ENCODE data around the gene SSX2IP. TPM values are rescaled to one million over a fixed set of nuclear protein-coding genes. Genes with fewer than 3 reads are reported as not detected.

The SSX2IP gene
- total RNA-seq, 2 experiments from 2014 or later, result 15.5 to 16.0 TPM

- DNase-seq, result no peak
- H3K9me3 Mint-ChIP-seq (ENCODE audit: insufficient read depth), result no peaks in the 10 kb centered on the region
- no peak overlapping the region for H3K27ac Mint-ChIP-seq
- H3K4me3 Mint-ChIP-seq, result no peak overlapping the region
- no peaks in the 10 kb centered on the region for H3K36me3 Mint-ChIP-seq (ENCODE audit: low read depth)
- POLR2A ChIA-PET, result interaction anchor here (0.6 kb wide), 1 partner anchor 644 kb away, joined by 3 read pairs; no protein-coding TSS in a partner anchor
- CTCF ChIA-PET, result no interaction called here
- ATAC-seq, result no peak
- H3K27me3 Mint-ChIP-seq (ENCODE audit: low read depth), result peaks cover 6% of the 10 kb centered on the region
- H3K4me1 Mint-ChIP-seq (ENCODE audit: low read depth), result no peaks in the 10 kb centered on the region
Measured at GRCh38 chr1:84708031-84708430, 17.8 kb upstream of the SSX2IP start.

GRCh38 chr1:84705513-84705912 is 15.3 kb upstream of the SSX2IP start:
- ChIA-PET CTCF (no interaction called here), POLR2A (no interaction called here)
- no peaks in the 10 kb centered on the region for H3K4me1 Mint-ChIP-seq (ENCODE audit: low read depth)
- no peak overlapping the region for H3K27ac Mint-ChIP-seq
- ATAC-seq (no peak), DNase-seq (no peak)
- peaks cover 13% of the 10 kb centered on the region for H3K27me3 Mint-ChIP-seq (ENCODE audit: low read depth)
- no peak overlapping the region for H3K4me3 Mint-ChIP-seq
- H3K36me3 Mint-ChIP-seq (ENCODE audit: low read depth), result no peaks in the 10 kb centered on the region
- H3K9me3 Mint-ChIP-seq (ENCODE audit: insufficient read depth), result no peaks in the 10 kb centered on the region

GRCh38 chr1:84704872-84705417 is 14.7 kb upstream of the SSX2IP start:
- no peaks in the 10 kb centered on the region for H3K9me3 Mint-ChIP-seq (ENCODE audit: insufficient read depth)
- peaks cover 5% of the 10 kb centered on the region for H3K4me1 Mint-ChIP-seq (ENCODE audit: low read depth)
- no peak overlapping the region for H3K27ac Mint-ChIP-seq
- no peak for DNase-seq
- no peak overlapping the region for H3K4me3 Mint-ChIP-seq
- ATAC-seq, result no peak
- ChIA-PET CTCF (no interaction called here), POLR2A (no interaction called here)
- H3K27me3 Mint-ChIP-seq (ENCODE audit: low read depth), result peaks cover 13% of the 10 kb centered on the region
- H3K36me3 Mint-ChIP-seq (ENCODE audit: low read depth), result no peaks in the 10 kb centered on the region

GRCh38 chr1:84703431-84703830 is 13.2 kb upstream of the SSX2IP start:
- no peaks in the 10 kb centered on the region for H3K36me3 Mint-ChIP-seq (ENCODE audit: low read depth)
- H3K4me1 Mint-ChIP-seq (ENCODE audit: low read depth), result peaks cover 7% of the 10 kb centered on the region
- POLR2A ChIA-PET, result no interaction called here
- no peak overlapping the region for H3K27ac Mint-ChIP-seq
- CTCF ChIA-PET, result no interaction called here
- no peaks in the 10 kb centered on the region for H3K9me3 Mint-ChIP-seq (ENCODE audit: insufficient read depth)
- ATAC-seq (no peak), DNase-seq (no peak)
- H3K27me3 Mint-ChIP-seq (ENCODE audit: low read depth), result peaks cover 13% of the 10 kb centered on the region
- no peak overlapping the region for H3K4me3 Mint-ChIP-seq

DNA sequence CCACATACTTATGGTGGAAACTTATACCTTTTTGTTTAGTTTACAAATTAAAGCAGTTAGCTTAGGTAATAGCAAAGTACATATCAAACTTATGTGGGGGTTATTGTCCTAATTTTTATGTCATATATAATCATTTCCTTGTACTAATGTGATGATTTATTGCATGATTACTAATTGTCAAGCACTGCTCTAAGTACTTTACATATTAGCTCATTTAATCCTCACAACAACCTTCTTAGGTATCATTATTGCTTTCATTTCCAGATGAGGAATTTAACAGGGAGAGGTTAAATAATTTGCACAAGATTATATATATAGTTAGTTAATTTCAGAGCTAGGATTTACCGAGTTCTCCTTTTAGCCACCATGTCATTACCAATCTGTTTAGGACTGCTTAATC is 11.9 kb upstream of the SSX2IP start:
- ChIA-PET POLR2A (no interaction called here), CTCF (interaction anchor here (1.3 kb wide), 1 partner anchor 22 kb away, joined by 3 read pairs; no protein-coding TSS in a partner anchor)
- Mint-ChIP-seq H3K27ac (no peak overlapping the region), H3K27me3 (ENCODE audit: low read depth) (peaks cover 13% of the 10 kb centered on the region), H3K9me3 (ENCODE audit: insufficient read depth) (no peaks in the 10 kb centered on the region), H3K36me3 (ENCODE audit: low read depth) (no peaks in the 10 kb centered on the region), H3K4me3 (no peak overlapping the region), H3K4me1 (ENCODE audit: low read depth) (peaks cover 7% of the 10 kb centered on the region)
- no peak for DNase-seq
- ATAC-seq, result no peak

GRCh38 chr1:84701376-84701775 is 11.1 kb upstream of the SSX2IP start:
- H3K36me3 Mint-ChIP-seq (ENCODE audit: low read depth), result no peaks in the 10 kb centered on the region
- no peak for DNase-seq
- POLR2A ChIA-PET, result interaction anchor here (0.6 kb wide), 1 partner anchor 127 kb away, joined by 3 read pairs; the partner anchor contains the start of gene CTBS
- peaks cover 7% of the 10 kb centered on the region for H3K4me1 Mint-ChIP-seq (ENCODE audit: low read depth)
- no peak for ATAC-seq
- H3K27me3 Mint-ChIP-seq (ENCODE audit: low read depth), result peaks cover 13% of the 10 kb centered on the region
- CTCF ChIA-PET, result interaction anchor here (1.3 kb wide), 1 partner anchor 23 kb away, joined by 3 read pairs; no protein-coding TSS in a partner anchor
- no peak overlapping the region for H3K27ac Mint-ChIP-seq
- H3K9me3 Mint-ChIP-seq (ENCODE audit: insufficient read depth), result no peaks in the 10 kb centered on the region
- no peak overlapping the region for H3K4me3 Mint-ChIP-seq

DNA sequence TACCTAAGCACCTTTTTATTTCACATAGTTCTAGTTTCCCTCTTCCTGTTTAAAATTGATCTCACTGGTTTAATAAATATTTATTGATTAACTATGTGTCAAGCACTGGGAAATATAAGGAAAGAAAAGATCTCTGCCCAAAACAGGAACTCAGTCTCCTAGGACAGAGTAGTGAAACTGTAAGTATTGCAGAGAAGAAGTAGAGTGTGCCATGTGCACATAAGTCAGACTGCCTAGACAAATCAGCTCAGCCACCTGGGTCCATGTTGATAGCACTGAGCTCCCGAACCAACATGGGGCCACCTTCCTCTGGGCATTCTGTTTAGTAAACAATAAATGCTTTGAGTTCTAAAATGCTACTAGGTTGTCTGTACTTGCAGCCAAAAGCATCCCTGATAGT is 9.8 kb upstream of the SSX2IP start:
- DNase-seq (no peak), ATAC-seq (no peak)
- POLR2A ChIA-PET, result interaction anchor here (0.6 kb wide), 1 partner anchor 149 kb away, joined by 3 read pairs; no protein-coding TSS in a partner anchor
- Mint-ChIP-seq H3K27ac (no peak overlapping the region), H3K36me3 (ENCODE audit: low read depth) (no peaks in the 10 kb centered on the region), H3K9me3 (ENCODE audit: insufficient read depth) (no peaks in the 10 kb centered on the region), H3K4me3 (no peak overlapping the region), H3K27me3 (ENCODE audit: low read depth) (peaks cover 13% of the 10 kb centered on the region), H3K4me1 (ENCODE audit: low read depth) (peaks cover 7% of the 10 kb centered on the region)
- CTCF ChIA-PET, result no interaction called here

GRCh38 chr1:84698151-84699110 is 8.2 kb upstream of the SSX2IP start:
- CTCF ChIA-PET, result no interaction called here
- no peak for ATAC-seq

GRCh38 chr1:84693785-84694184 is 3.5 kb upstream of the SSX2IP start:
- DNase-seq, result no peak
- Mint-ChIP-seq H3K36me3 (ENCODE audit: low read depth) (peaks cover 8% of the 10 kb centered on the region), H3K27ac (peak overlapping the region; percentile 10), H3K4me3 (no peak overlapping the region), H3K27me3 (ENCODE audit: low read depth) (no peaks in the 10 kb centered on the region), H3K4me1 (ENCODE audit: low read depth) (peaks cover 40% of the 10 kb centered on the region), H3K9me3 (ENCODE audit: insufficient read depth) (no peaks in the 10 kb centered on the region)
- POLR2A ChIA-PET, result interaction anchor here (1.8 kb wide), 1 partner anchor 120 kb away, joined by 7 read pairs; the partner anchor contains the start of gene CTBS
- CTCF ChIA-PET, result interaction anchor here (0.6 to 1.8 kb wide), 7 partner anchors 18 to 259 kb away, joined by 3 to 13 read pairs (median 3); partner anchors contain the start of gene CTBS
- no peak for ATAC-seq

More at GRCh38 chr1:84698151-84699110, 8.2 kb upstream of the SSX2IP start:
- Mint-ChIP-seq H3K27me3 (ENCODE audit: low read depth) (peaks cover 7% of the 10 kb centered on the region), H3K4me1 (ENCODE audit: low read depth) (peaks cover 13% of the 10 kb centered on the region), H3K36me3 (ENCODE audit: low read depth) (peaks cover 4% of the 10 kb centered on the region), H3K27ac (no peak overlapping the region), H3K9me3 (ENCODE audit: insufficient read depth) (no peaks in the 10 kb centered on the region), H3K4me3 (no peak overlapping the region)
- POLR2A ChIA-PET, result no interaction called here
- no peak for DNase-seq

DNA sequence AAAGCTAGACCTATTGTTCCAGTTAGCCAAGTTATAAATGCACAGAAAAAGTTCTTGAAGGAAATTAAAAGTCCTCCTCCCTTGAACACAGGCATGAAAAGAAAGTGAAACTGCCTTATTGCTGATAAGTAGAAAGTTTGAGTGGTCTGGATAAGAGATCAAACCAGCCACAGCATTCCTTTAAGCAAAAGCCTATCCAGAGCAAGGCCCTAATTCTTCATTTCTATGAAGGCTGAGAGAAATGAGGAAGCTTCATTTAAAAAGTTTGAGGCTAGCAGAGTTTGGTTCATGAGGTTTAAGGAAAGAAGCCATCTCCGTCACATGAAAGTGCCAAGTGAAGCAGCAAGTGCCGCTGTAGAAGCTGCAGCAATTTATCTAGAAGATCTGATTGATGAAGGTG is 2.7 kb upstream of the SSX2IP start:
- DNase-seq, result no peak
- ATAC-seq, result no peak
- peak overlapping the region; percentile 61 for H3K4me3 Mint-ChIP-seq
- H3K9me3 Mint-ChIP-seq (ENCODE audit: insufficient read depth), result no peaks in the 10 kb centered on the region
- ChIA-PET CTCF (interaction anchor here (0.6 to 1.8 kb wide), 9 partner anchors 17 to 258 kb away, joined by 3 to 13 read pairs (median 3); partner anchors contain the start of gene CTBS), POLR2A (interaction anchor here (1.8 kb wide), 1 partner anchor 119 kb away, joined by 7 read pairs; the partner anchor contains the start of gene CTBS)
- H3K36me3 Mint-ChIP-seq (ENCODE audit: low read depth), result peaks cover 8% of the 10 kb centered on the region
- H3K4me1 Mint-ChIP-seq (ENCODE audit: low read depth), result peaks cover 46% of the 10 kb centered on the region
- peak overlapping the region; percentile 87 for H3K27ac Mint-ChIP-seq
- no peaks in the 10 kb centered on the region for H3K27me3 Mint-ChIP-seq (ENCODE audit: low read depth)

DNA sequence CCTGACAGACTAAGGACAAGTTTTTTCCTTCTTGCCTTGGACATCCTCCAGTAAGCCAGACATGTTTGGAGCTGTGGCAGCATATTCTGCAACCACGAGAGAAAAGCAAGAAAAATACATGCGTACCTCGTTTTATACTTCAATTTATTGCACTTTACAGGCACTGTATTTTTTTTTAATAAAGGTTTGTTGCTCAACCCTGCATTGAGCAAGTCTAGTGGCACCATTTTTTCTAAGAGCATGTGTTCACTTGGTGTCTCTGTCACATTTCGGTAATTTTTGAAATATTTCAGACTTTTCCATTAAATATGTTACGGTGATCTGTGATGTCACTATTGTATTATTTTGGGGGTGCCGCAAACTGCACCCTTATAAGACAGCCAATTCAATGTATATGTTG is 2.1 kb upstream of the SSX2IP start:
- H3K27ac Mint-ChIP-seq, result peak overlapping the region; percentile 87
- H3K9me3 Mint-ChIP-seq (ENCODE audit: insufficient read depth), result no peaks in the 10 kb centered on the region
- ATAC-seq, result no peak
- peaks cover 8% of the 10 kb centered on the region for H3K36me3 Mint-ChIP-seq (ENCODE audit: low read depth)
- POLR2A ChIA-PET, result no interaction called here
- CTCF ChIA-PET, result interaction anchor here (1.1 to 1.8 kb wide), 8 partner anchors 17 to 258 kb away, joined by 3 to 13 read pairs (median 3); partner anchors contain the start of gene CTBS
- DNase-seq, result no peak
- no peaks in the 10 kb centered on the region for H3K27me3 Mint-ChIP-seq (ENCODE audit: low read depth)
- H3K4me3 Mint-ChIP-seq, result peak overlapping the region; percentile 61
- H3K4me1 Mint-ChIP-seq (ENCODE audit: low read depth), result peaks cover 51% of the 10 kb centered on the region

Data from activated CD8-positive, alpha-beta T cell treated with anti-CD3 and anti-CD28 coated beads, Interleukin-2, amount 10 ng/mL, durations not matched to agents 7 days and 5 days (primary cell).